BLaER1 (cell line): ENCODE measurements around the gene HECW1.

Source experiments
- H3K27ac ChIP-seq: shearing (Covaris generic); formaldehyde crosslinking; 2 replicates; pipeline ENCODE4 v1.8.1; 2022
- H3K27me3 ChIP-seq: shearing (Covaris generic); formaldehyde crosslinking; 2 replicates; pipeline ENCODE4 v1.8.1; 2022
- H3K36me3 ChIP-seq: shearing (Covaris generic); formaldehyde crosslinking; 2 replicates; pipeline ENCODE4 v1.8.1; 2022
- H3K4me1 ChIP-seq: shearing (Covaris generic); formaldehyde crosslinking; 2 replicates; pipeline ENCODE4 v1.8.1; 2022
- H3K4me2 ChIP-seq: shearing (Covaris generic); formaldehyde crosslinking; 2 replicates; pipeline ENCODE4 v1.8.1; 2022
- H3K4me3 ChIP-seq: shearing (Covaris generic); formaldehyde crosslinking; 2 replicates; pipeline ENCODE4 v1.8.1; 2022
- H3K9ac ChIP-seq: shearing (Covaris generic); formaldehyde crosslinking; 2 replicates; pipeline ENCODE4 v1.8.1; 2022
- H3K9me3 ChIP-seq: shearing (Covaris generic); formaldehyde crosslinking; 2 replicates; pipeline ENCODE4 v1.8.1; 2022
- H4K20me1 ChIP-seq: shearing (Covaris generic); formaldehyde crosslinking; 2 replicates; pipeline ENCODE4 v1.8.1; 2022
- Cebpa-rat ChIP-seq: shearing (Covaris generic); IDR thresholded peaks from 2 replicates; pipeline ENCODE4 v1.8.1; 2022

Gene HECW1

DNA sequence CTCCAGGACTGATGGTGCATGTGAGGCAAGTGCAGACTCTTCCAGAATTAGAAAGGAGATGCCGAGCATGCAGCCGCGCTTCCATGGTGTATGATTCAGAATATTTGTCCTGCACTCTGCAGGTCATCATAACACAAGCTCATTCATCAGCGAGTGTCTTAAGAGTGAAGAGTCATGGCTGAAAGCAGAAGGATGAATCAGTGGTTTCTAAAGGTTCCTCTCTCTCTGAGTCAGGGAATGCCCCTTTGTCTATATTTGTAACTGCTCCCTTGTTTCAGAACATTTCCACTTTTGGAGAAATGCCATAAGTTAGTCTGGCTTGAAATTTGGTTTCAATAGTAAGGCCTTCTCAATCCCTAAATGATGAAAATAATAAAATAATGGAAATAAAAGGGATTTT lies 52.3 kb downstream of the HECW1 start:
- no peak for TF ChIP-seq Cebpa-rat
- Histone ChIP-seq H3K4me3 (no peak overlapping the region), H3K4me2 (peak overlapping the region; percentile 48), H3K9me3 (no peaks in the 10 kb centered on the region), H3K4me1 (peaks cover 16% of the 10 kb centered on the region), H3K27me3 (no peaks in the 10 kb centered on the region), H3K9ac (no peak overlapping the region), H3K27ac (no peak overlapping the region), H3K36me3 (no peaks in the 10 kb centered on the region; the same call in 1 of the 2 replicates), H4K20me1 (no peaks in the 10 kb centered on the region)

DNA sequence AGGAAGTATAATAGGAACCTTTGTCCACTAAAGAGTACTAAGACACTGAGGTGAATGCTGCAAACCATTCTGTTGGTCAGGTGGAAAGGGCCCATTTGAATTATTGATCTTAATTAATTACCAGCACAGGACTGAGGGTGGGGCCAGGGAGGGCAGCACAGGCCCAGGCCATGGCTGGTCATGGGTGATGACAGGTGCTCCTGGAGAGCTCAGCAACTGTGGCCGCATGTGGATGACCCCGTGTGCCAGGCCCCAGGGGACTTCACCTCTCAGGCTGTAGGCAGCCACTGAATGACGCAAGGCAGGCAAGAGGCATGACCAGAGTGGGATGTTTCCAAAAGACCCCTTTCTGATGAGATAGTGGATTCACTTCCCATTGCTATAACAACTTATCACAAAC lies 54.2 kb downstream of the HECW1 start:
- no peak overlapping the region for H3K4me3 ChIP-seq
- no peak overlapping the region for H3K27ac ChIP-seq
- TF ChIP-seq Cebpa-rat = no peak
- no peaks in the 10 kb centered on the region for H3K9me3 ChIP-seq
- no peak overlapping the region for H3K4me2 ChIP-seq
- peaks cover 16% of the 10 kb centered on the region for H3K4me1 ChIP-seq
- no peak overlapping the region for H3K9ac ChIP-seq
- H3K36me3 ChIP-seq = no peaks in the 10 kb centered on the region; the same call in 1 of the 2 replicates
- no peaks in the 10 kb centered on the region for H3K27me3 ChIP-seq
- H4K20me1 ChIP-seq = no peaks in the 10 kb centered on the region

DNA sequence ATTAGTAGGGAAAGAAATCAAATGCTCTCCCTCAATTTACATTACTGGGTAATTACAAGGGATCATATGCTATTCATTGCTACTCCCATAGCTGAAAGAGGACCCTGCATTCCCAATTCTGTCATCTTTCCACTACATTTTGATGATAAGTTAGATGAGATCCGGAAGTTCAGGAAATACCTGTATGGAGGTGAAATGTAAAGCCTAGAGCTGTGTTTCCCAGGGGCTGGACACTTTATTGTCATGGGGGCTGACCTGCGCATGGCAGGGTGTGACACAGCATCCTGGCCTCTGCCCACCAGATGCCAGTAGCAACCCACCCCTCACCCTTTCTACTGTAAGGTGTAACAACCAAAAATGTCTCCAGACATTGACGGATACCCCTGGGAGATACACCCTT lies 56.6 kb downstream of the HECW1 start:
- no peak overlapping the region for H3K27ac ChIP-seq
- no peak for TF ChIP-seq Cebpa-rat
- peaks cover 13% of the 10 kb centered on the region for H3K4me1 ChIP-seq
- no peaks in the 10 kb centered on the region for H3K9me3 ChIP-seq
- no peak overlapping the region for H3K4me2 ChIP-seq
- H4K20me1 ChIP-seq = no peaks in the 10 kb centered on the region
- H3K36me3 ChIP-seq = no peaks in the 10 kb centered on the region
- no peak overlapping the region for H3K9ac ChIP-seq
- no peaks in the 10 kb centered on the region for H3K27me3 ChIP-seq
- no peak overlapping the region for H3K4me3 ChIP-seq

DNA sequence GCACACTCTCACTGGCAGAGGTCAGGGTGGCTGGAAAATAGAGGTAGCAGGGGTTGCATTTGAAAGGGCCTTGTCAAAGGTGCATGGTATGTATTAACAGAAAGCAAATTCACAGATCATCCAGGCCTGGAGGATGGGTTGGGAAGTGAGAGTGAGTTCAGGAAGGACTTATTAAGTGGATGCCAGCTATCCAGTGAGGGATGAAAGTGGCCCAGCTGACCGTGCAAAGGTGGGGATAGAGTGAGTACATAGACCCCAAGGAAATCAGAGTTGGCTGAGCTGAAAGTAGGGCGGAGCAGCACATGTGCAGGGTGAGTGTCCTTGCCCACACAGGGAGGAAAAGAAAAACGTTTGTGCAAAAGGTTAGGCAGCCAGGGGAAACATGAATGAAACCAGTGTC lies 58.1 kb downstream of the HECW1 start:
- Histone ChIP-seq H3K4me2 (no peak overlapping the region), H3K4me3 (no peak overlapping the region), H3K27me3 (no peaks in the 10 kb centered on the region), H3K9me3 (no peaks in the 10 kb centered on the region), H3K9ac (no peak overlapping the region), H3K36me3 (no peaks in the 10 kb centered on the region), H3K27ac (no peak overlapping the region), H3K4me1 (no peaks in the 10 kb centered on the region), H4K20me1 (no peaks in the 10 kb centered on the region)
- no peak for TF ChIP-seq Cebpa-rat

DNA sequence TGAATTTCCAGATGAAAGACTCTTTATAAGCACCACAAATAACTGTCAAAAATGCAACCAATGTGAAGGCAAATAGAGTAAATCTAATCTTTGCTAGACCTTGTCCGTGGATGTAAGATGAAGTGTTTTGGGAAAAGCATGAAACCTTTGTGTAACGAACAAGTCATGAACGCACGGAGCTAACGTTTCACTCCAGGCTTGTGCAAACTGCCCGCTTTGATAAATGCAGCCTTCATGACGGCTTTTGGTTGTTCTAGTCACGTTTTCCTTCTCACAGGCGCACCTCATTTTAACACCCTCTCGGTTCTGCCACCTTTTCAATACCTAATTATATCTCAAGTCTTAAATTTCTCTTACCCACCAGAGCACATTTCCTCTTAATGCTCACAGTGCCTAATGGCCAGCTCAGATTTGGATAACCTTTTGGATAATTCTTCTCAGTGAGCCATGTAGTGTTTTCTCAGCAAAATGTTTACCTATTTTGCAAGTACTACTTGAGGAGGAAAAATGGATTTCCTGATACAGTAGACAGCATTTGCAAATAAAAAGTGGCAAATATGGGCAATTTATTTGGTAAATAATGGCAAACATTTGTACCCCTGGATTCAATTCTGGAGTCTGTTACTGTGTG lies 63.2 kb downstream of the HECW1 start:
- H3K4me2 ChIP-seq = no peak overlapping the region
- H3K9ac ChIP-seq = no peak overlapping the region

DNA sequence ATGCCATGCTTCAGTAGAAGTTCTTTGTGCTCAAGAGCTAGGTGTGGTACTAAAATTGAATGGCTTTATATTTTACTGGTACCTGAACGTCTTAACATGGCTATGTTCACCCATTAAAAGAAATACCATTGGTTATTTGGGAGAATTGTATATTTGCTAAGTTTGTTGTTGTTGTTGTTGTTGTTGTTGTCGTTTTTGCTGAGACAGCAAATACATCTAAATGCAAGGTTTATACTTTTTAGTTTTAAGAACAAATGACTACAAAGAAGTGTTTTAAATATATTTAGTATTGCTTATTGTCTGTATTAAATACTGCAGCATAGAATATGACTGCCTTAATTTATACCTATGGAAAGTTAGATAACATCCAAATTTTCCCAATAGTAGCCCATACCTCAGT lies 66.9 kb downstream of the HECW1 start:
- no peaks in the 10 kb centered on the region for H3K36me3 ChIP-seq

More for the DNA sequence above, 63.2 kb downstream of the HECW1 start:
- no peak overlapping the region for H3K4me3 ChIP-seq
- H3K9me3 ChIP-seq = 0 out of 2 replicates have a peak, but pooled peaks cover 2% of the 10 kb centered on the region
- no peaks in the 10 kb centered on the region for H4K20me1 ChIP-seq
- H3K27me3 ChIP-seq = no peaks in the 10 kb centered on the region
- TF ChIP-seq Cebpa-rat = no peak
- no peaks in the 10 kb centered on the region for H3K4me1 ChIP-seq
- H3K27ac ChIP-seq = no peak overlapping the region
- H3K36me3 ChIP-seq = no peaks in the 10 kb centered on the region

DNA sequence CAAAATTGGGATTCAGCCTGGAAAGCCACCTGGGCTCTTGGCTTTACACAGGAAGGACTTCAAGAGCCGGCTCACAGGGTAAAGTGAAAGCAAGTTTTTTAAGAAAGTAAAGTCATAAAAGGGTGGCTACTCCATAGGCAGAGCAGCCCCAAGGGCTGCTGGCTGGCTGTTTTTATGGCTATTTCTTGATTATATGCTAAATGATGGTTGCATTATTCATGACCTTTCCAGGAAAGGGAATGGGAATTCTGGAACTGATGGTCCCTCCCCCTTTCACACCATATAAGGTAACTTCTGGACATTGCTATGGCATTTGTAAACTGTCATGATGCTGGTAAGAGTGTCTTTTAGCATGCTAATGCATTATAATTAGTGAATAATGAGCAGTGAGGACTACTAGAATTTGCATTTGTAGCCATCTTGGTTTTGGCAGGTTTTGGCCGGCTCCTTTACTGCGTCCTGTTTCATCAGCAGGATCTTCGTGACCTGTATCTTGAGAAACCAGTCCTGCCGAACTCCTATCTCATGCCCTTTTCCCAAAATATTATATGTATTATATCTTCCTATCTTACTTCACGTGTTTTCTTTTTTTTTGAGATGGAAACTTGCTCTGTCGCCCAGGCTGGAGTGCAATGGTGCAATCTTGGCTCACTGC lies 80.5 kb downstream of the HECW1 start:
- no peak overlapping the region for H3K4me2 ChIP-seq

More for the DNA sequence above, 66.9 kb downstream of the HECW1 start:
- Histone ChIP-seq H3K4me1 (peaks cover 1% of the 10 kb centered on the region; the same call in 1 of the 2 replicates), H3K4me2 (no peak overlapping the region), H3K27me3 (no peaks in the 10 kb centered on the region), H3K27ac (no peak overlapping the region), H3K9me3 (peaks cover 20% of the 10 kb centered on the region), H3K4me3 (no peak overlapping the region), H4K20me1 (no peaks in the 10 kb centered on the region), H3K9ac (no peak overlapping the region)
- TF ChIP-seq Cebpa-rat = no peak

DNA sequence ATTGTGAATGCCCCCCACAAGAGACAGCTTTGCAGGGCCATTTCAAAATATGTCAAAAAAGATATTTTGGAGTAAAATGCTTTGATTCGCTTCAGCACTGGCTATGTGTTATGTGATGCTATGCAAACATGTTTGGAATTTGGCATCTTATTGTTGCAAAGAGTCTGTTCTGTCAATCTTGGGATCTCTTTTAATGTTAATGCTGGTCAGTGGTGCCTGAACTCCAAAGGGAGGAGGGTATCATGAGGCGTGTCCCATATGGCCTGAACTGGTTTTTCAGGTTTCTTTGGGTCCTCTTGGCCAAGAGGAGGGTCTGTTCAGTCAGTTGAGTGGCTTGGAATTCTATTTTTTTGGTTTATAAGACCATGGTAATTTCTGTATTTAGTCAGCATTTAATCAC lies 81.4 kb downstream of the HECW1 start:
- H3K27ac ChIP-seq = no peak overlapping the region
- no peak overlapping the region for H3K4me3 ChIP-seq
- no peaks in the 10 kb centered on the region for H4K20me1 ChIP-seq
- H3K9ac ChIP-seq = no peak overlapping the region
- H3K4me1 ChIP-seq = peaks cover 10% of the 10 kb centered on the region
- no peak for TF ChIP-seq Cebpa-rat
- H3K4me2 ChIP-seq = no peak overlapping the region
- H3K36me3 ChIP-seq = no peaks in the 10 kb centered on the region
- H3K9me3 ChIP-seq = no peaks in the 10 kb centered on the region
- H3K27me3 ChIP-seq = no peaks in the 10 kb centered on the region

More for the DNA sequence above, 80.5 kb downstream of the HECW1 start:
- Histone ChIP-seq H3K27ac (no peak overlapping the region), H3K4me1 (peaks cover 5% of the 10 kb centered on the region; the same call in 1 of the 2 replicates), H3K9me3 (no peaks in the 10 kb centered on the region), H4K20me1 (no peaks in the 10 kb centered on the region), H3K9ac (no peak overlapping the region), H3K4me3 (no peak overlapping the region), H3K27me3 (no peaks in the 10 kb centered on the region), H3K36me3 (no peaks in the 10 kb centered on the region)
- no peak for TF ChIP-seq Cebpa-rat

DNA sequence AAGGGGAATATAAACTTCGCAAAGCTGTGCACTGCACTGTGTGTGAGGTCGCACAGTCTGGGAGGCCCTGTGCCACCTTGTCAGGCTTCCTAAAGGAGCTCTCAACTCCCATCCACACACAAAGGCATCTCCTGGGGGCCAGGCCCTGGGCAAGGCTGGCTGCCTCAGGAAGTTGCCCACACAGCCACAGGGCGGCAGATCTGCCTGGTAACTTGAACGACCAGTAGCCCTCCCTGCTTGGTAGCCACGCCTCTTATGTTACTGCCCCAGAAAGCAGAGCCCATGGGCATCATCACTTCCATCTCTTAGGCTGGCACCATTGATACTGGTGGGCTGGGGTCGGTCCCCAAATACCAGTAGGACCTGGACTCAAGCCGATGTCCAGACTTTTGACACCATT lies 82.8 kb downstream of the HECW1 start:
- Histone ChIP-seq H4K20me1 (no peaks in the 10 kb centered on the region), H3K27me3 (no peaks in the 10 kb centered on the region), H3K9ac (no peak overlapping the region), H3K9me3 (no peaks in the 10 kb centered on the region), H3K4me3 (no peak overlapping the region), H3K36me3 (no peaks in the 10 kb centered on the region), H3K4me2 (no peak overlapping the region), H3K27ac (no peak overlapping the region), H3K4me1 (peaks cover 24% of the 10 kb centered on the region)
- no peak for TF ChIP-seq Cebpa-rat

DNA sequence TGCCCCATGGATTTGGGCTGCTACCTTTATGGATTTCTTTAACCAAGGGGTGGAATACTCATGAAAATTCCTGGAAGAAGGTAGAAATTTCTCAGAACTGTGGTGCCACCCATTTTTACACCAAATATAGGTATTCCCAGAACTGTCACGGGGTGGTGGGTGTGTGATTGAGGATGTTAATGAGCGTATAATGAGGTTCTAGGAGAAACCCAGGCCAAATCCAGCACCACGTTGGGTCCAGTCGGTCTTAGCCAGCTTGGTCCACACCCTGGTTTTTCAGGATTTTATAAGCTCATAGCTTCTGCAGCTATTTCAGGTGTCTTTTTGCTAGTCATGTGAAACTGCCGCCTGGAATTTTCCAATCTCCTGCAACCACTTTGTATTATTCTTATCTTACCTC lies 83.3 kb downstream of the HECW1 start:
- Histone ChIP-seq H3K4me3 (no peak overlapping the region), H3K27me3 (no peaks in the 10 kb centered on the region), H4K20me1 (no peaks in the 10 kb centered on the region), H3K36me3 (no peaks in the 10 kb centered on the region), H3K4me1 (peaks cover 29% of the 10 kb centered on the region), H3K9me3 (no peaks in the 10 kb centered on the region; the same call in 1 of the 2 replicates), H3K4me2 (no peak overlapping the region), H3K9ac (no peak overlapping the region), H3K27ac (no peak overlapping the region)
- TF ChIP-seq Cebpa-rat = no peak
